Measurements from ENCODE around the gene POLG2.
"Not testable (repeated sequence)": the region's sequence is repeated elsewhere in the genome, so short reads cannot be mapped to it uniquely, and the experiment has no call there.

POLG2 gene

GRCh38 chr17:64441772-64442540 is 54.9 kb downstream of the POLG2 start:
- no peak for DNase-seq (ENCODE audit: low read depth in 2 of 2)

- no peak for DNase-seq (ENCODE audit: low read depth in 2 of 2)
Observed at GRCh38 chr17:64439956-64440355, 56.9 kb downstream of the POLG2 start.

- not testable (repeated sequence) for DNase-seq (ENCODE audit: low read depth in 2 of 2)
Observed at GRCh38 chr17:64439521-64439920, 57.3 kb downstream of the POLG2 start.

DNA sequence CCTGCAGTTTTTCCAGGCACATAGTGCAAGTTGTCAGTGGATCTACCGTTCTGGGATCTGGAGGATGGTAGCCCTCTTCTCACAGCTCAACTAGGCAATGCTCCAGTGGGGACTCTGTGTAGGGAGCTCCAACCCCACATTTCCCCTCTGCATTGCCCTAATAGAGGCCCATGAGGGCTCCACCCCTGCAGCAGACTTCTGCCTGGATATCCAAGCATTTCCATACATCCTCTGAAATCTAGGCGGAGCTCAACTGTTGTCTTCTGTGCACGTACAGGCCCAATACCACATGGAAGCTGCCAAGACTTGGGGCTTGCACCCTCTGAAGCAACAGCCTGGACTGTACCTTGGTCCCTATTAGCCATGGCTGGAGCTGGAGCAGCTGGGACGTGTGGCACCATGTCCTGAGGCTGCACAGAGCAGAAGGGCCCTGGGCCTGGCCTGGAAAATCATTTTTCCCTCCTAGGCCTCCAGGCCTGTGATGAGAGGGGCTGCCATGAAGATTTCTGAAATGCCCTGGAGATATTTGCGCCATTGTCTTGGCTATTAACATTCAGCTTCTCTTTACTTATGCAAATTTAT is 58.8 kb downstream of the POLG2 start:
- no peak for DNase-seq (ENCODE audit: low read depth in 2 of 2)

DNA sequence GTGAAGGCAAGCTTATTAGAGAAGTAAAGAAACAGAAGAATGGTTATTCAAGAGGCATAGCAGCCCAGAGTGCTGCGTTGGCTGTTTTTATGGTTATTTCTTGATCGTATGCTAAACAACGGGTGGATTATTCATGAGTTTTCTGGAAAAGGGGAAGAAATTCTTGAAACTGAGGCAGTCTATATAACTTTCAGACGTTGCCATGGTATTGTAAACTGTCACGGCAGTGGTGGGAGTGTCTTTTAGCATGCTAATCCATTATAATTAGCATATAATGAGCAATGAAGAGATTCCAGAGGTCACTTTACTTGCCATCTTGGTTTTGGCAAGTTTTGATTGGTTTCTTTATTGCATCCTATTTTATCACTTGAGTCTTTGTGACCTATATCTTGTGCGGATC is 65.3 kb downstream of the POLG2 start:
- DNase-seq (ENCODE audit: low read depth in 2 of 2) = no peak

GRCh38 chr17:64430036-64430435 is 66.8 kb downstream of the POLG2 start:
- DNase-seq (ENCODE audit: low read depth in 2 of 2) = not testable (repeated sequence)

DNA sequence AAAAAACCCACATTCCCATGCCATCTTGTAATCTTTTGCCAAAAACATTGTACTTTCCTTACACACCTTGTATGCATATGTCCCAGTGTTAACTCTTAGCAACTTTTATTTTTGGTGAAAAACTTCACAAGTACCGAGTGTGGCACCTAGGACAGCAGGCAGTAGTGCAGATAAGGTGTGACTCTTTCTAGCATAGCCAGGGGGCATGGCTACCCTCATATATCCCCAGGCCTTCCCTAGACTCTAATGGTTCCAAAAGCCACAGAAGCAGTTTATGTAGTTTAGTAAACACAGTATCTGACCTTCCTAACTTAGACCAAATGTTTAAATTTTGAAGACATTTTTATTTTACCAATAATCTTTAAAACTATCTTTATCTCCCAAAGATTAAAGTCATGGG is 68.4 kb downstream of the POLG2 start:
- DNase-seq (ENCODE audit: low read depth in 2 of 2) = no peak
